ENCODE data around the gene TAX1BP3. TPM values are rescaled to one million over a fixed set of nuclear protein-coding genes. Genes with fewer than 3 reads are reported as not detected.
A peak's percentile ranks its signal among the peaks of the same experiment; 100 is the strongest.
"Not testable (repeated sequence)": the region's sequence is repeated elsewhere in the genome, so short reads cannot be mapped to it uniquely, and the experiment has no call there.

The TAX1BP3 gene
- total RNA-seq, 1 donor from 2014 or later: 91.2 TPM

- H3K27me3 Mint-ChIP-seq: no peaks in the 10 kb centered on the region
- H3K27ac Mint-ChIP-seq: no peak overlapping the region
- no peaks in the 10 kb centered on the region for H3K36me3 Mint-ChIP-seq
- DNase-seq (ENCODE audit: extremely low spot score, unreplicated experiment): no peak
- H3K4me3 Mint-ChIP-seq: no peak overlapping the region
- no peaks in the 10 kb centered on the region for H3K4me1 Mint-ChIP-seq (ENCODE audit: unreplicated experiment)
- TF ChIP-seq CTCF (conservative IDR thresholded peaks at IDR 0.05): no peak
- H3K9me3 Mint-ChIP-seq: peaks cover 7% of the 10 kb centered on the region
Measured at GRCh38 chr17:3704931-3705717, 36.7 kb upstream of the TAX1BP3 start.

- DNase-seq (ENCODE audit: extremely low spot score, unreplicated experiment); H3K9me3 Mint-ChIP-seq; H3K4me1 Mint-ChIP-seq (ENCODE audit: unreplicated experiment); H3K36me3 Mint-ChIP-seq; H3K4me3 Mint-ChIP-seq; H3K27ac Mint-ChIP-seq: not testable (repeated sequence)
- H3K27me3 Mint-ChIP-seq: peaks cover 20% of the 10 kb centered on the region
Measured at GRCh38 chr17:3702041-3702539, 33.7 kb upstream of the TAX1BP3 start.

- no peak for DNase-seq (ENCODE audit: extremely low spot score, unreplicated experiment)
- Mint-ChIP-seq H3K27ac (no peak overlapping the region), H3K4me3 (no peak overlapping the region), H3K4me1 (ENCODE audit: unreplicated experiment) (no peaks in the 10 kb centered on the region), H3K27me3 (peaks cover 37% of the 10 kb centered on the region), H3K36me3 (no peaks in the 10 kb centered on the region), H3K9me3 (peaks cover 7% of the 10 kb centered on the region)
- TF ChIP-seq CTCF (conservative IDR thresholded peaks at IDR 0.05): no peak
Measured at GRCh38 chr17:3699951-3700350, 31.6 kb upstream of the TAX1BP3 start.

- Mint-ChIP-seq H3K27me3 (peaks cover 53% of the 10 kb centered on the region), H3K4me3 (no peak overlapping the region), H3K36me3 (no peaks in the 10 kb centered on the region), H3K27ac (no peak overlapping the region), H3K4me1 (ENCODE audit: unreplicated experiment) (no peaks in the 10 kb centered on the region), H3K9me3 (peaks cover 7% of the 10 kb centered on the region)
- no peak for DNase-seq (ENCODE audit: extremely low spot score, unreplicated experiment)
- TF ChIP-seq CTCF (conservative IDR thresholded peaks at IDR 0.05): no peak
Measured at GRCh38 chr17:3698139-3698538, 29.8 kb upstream of the TAX1BP3 start.

- H3K4me1 Mint-ChIP-seq (ENCODE audit: unreplicated experiment): no peaks in the 10 kb centered on the region
- H3K36me3 Mint-ChIP-seq: no peaks in the 10 kb centered on the region
- peaks cover 61% of the 10 kb centered on the region for H3K27me3 Mint-ChIP-seq
- DNase-seq (ENCODE audit: extremely low spot score, unreplicated experiment): no peak
- H3K27ac Mint-ChIP-seq: no peak overlapping the region
- no peak for TF ChIP-seq CTCF (conservative IDR thresholded peaks at IDR 0.05)
- no peaks in the 10 kb centered on the region for H3K9me3 Mint-ChIP-seq
- H3K4me3 Mint-ChIP-seq: no peak overlapping the region
Measured at GRCh38 chr17:3697103-3697476, 28.7 kb upstream of the TAX1BP3 start.

- Mint-ChIP-seq H3K4me1 (ENCODE audit: unreplicated experiment) (no peaks in the 10 kb centered on the region), H3K9me3 (no peaks in the 10 kb centered on the region), H3K4me3 (peak within 1 kb of the TSS; percentile 80), H3K27ac (no peak within 1 kb of the TSS), H3K27me3 (peaks cover 66% of the 10 kb centered on the region), H3K36me3 (no peaks in the 10 kb centered on the region)
- TF ChIP-seq CTCF (conservative IDR thresholded peaks at IDR 0.05): no peak
- no peak for DNase-seq (ENCODE audit: extremely low spot score, unreplicated experiment)
Measured at GRCh38 chr17:3695723-3696411, 27.5 kb upstream of the TAX1BP3 start, which contains the start of gene P2RX5. Gene P2RX5 (minus strand): TSS chr17:3696155. CDS start chr17:3696005, 150 bp downstream.

Data from type B pancreatic cell (in vitro differentiated cells).